ENCODE measurements around the gene UBE2O. TPM values are rescaled to one million over a fixed set of nuclear protein-coding genes. Genes with fewer than 3 reads are reported as not detected.

The UBE2O gene
- total and polyA plus RNA-seq, 2 experiments from 2014 or later = 7.1 to 17.2 TPM

DNA sequence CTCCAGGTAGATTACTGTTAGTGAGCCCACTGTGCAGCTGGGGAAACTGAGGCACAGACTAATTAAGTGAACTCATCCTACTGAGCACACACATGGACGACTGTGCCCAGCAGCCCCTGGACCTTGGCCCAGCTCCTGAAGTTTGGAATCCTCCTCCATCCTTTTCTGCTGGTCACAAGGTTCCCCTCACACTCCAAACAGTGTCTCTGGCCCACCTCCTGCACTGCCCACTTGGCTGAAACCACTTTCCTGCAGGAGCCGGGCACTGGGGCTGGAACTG is 44.7 kb upstream of the UBE2O start:
- H3K4me2 ChIP-seq (ENCODE audit: unreplicated experiment) = peak overlapping the region; percentile 40
- H3K4me3 ChIP-seq = peak overlapping the region; percentile 34
- H3K27me3 ChIP-seq (replicated peaks; ENCODE audit: insufficient read depth) = no peaks in the 10 kb centered on the region
- H4K20me1 ChIP-seq (ENCODE audit: insufficient read depth) = no peaks in the 10 kb centered on the region
- H3K36me3 ChIP-seq (ENCODE audit: low read depth) = no peaks in the 10 kb centered on the region
- H3K4me1 ChIP-seq (ENCODE audit: insufficient read depth) = peaks cover 18% of the 10 kb centered on the region
- no peak for DNase-seq
- peaks cover 6% of the 10 kb centered on the region; the same call in 1 of the 2 replicates for H3F3A ChIP-seq (ENCODE audit: insufficient read depth)
- peak overlapping the region; percentile 67 for H2AFZ ChIP-seq
- TF ChIP-seq EZH2 (IDR thresholded peaks at IDR 0.05; ENCODE audit: insufficient read depth, poor library complexity, severe bottlenecking) (no peak), EZH2phosphoT487 (IDR thresholded peaks at IDR 0.05; ENCODE audit: insufficient read depth, low read depth) (no peak)
- H3K9me2 ChIP-seq (ENCODE audit: insufficient read depth) = no peaks in the 10 kb centered on the region
- in situ Hi-C loops (cut with MboI) = loop anchor here (25.0 kb wide), 1 partner anchor 90 kb away; the partner anchor contains the start of gene ST6GALNAC2
- no peaks in the 10 kb centered on the region for H3K9me3 ChIP-seq (ENCODE audit: low read depth)
- WGBS, 2 experiments (ENCODE audit: low coverage in 1 of 2, low lambda C conversion rate in 2 of 2, missing lambda C conversion rate in 2 of 2) = 14 to 24% methylated on average over 2 of the region's 2 CpGs
- peaks cover 5% of the 10 kb centered on the region for H3K79me2 ChIP-seq (ENCODE audit: insufficient read depth)
- peak overlapping the region; percentile 57 for H3K9ac ChIP-seq
- H3K27ac ChIP-seq = peak overlapping the region; percentile 57

DNA sequence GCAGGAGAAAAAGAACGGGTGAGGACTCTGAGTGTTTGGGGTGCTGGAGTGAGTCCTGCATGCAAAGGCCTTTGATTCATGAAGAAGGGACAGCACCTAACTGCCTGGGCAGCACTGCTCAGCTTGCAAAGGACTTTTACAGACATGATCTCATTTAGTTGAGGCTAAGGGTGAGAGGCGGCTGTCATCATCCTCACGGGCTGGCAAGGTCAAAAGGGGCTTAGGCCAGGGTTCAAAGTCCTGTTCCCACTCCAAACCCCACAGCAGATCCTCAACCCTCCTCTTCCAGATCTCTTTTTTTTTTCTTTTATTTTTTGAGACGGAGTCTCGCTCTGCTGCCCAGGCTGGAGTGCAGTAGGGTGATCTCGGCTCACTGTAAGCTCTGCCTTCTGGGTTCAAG is 43.5 kb upstream of the UBE2O start:
- Histone ChIP-seq H3K79me2 (ENCODE audit: insufficient read depth) (peaks cover 5% of the 10 kb centered on the region), H3K9me3 (ENCODE audit: low read depth) (no peaks in the 10 kb centered on the region), H4K20me1 (ENCODE audit: insufficient read depth) (no peaks in the 10 kb centered on the region), H3K4me1 (ENCODE audit: insufficient read depth) (peaks cover 18% of the 10 kb centered on the region), H3K9me2 (ENCODE audit: insufficient read depth) (no peaks in the 10 kb centered on the region), H3K4me2 (ENCODE audit: unreplicated experiment) (no peak overlapping the region), H3K36me3 (ENCODE audit: low read depth) (no peaks in the 10 kb centered on the region), H3K27me3 (replicated peaks; ENCODE audit: insufficient read depth) (no peaks in the 10 kb centered on the region), H3K27ac (no peak overlapping the region), H3K9ac (no peak overlapping the region), H3F3A (ENCODE audit: insufficient read depth) (peaks cover 6% of the 10 kb centered on the region; the same call in 1 of the 2 replicates), H3K4me3 (no peak overlapping the region), H2AFZ (no peak overlapping the region)
- DNase-seq = no peak
- TF ChIP-seq EZH2phosphoT487 (IDR thresholded peaks at IDR 0.05; ENCODE audit: insufficient read depth, low read depth) = no peak
- no peak for TF ChIP-seq EZH2 (IDR thresholded peaks at IDR 0.05; ENCODE audit: insufficient read depth, poor library complexity, severe bottlenecking)
- WGBS, 2 experiments (ENCODE audit: low coverage in 1 of 2, low lambda C conversion rate in 2 of 2, missing lambda C conversion rate in 2 of 2) = 94 to 95% methylated on average over 6 of the region's 6 CpGs
- in situ Hi-C loops (cut with MboI) = loop anchor here (25.0 kb wide), 1 partner anchor 91 kb away; the partner anchor contains the start of gene ST6GALNAC2

DNA sequence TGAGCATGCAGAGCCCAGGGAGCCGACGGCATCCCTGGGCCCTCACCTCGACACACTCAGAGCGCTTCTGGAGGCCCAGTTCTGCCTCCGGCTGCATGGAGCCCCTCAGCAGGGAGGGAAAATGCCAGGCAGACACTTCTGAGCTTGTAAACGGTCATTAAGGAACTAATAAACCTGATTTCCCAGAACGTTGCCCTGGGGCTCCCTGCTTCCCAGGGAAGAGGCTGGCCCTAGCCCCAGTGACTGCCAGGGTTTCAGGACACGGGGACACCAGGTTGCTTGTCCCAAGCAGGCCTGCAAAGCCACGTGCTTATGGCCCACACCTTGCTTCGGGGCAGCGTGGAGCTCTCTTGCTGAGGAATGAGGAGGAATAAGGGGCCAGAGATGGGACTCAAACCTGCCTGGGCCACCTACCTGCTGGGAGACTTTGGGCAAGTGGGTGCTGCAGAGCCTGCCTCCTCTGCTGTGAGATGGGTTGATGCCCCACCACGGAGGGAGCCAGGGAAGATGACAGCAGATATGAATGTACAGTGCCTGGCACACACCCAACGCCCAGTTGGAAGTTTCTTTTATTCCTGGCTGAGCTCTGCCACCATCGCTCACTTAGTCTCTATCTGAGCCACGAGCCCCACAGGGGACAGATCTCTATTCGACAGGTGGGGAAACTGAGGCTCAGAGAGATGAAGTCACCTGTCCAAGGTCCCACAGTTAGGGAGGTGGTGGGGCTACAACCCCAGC is 42.9 kb upstream of the UBE2O start:
- Histone ChIP-seq H3K9ac (no peak overlapping the region), H4K20me1 (ENCODE audit: insufficient read depth) (no peaks in the 10 kb centered on the region), H3K9me2 (ENCODE audit: insufficient read depth) (no peaks in the 10 kb centered on the region), H3K27ac (no peak overlapping the region), H3K4me1 (ENCODE audit: insufficient read depth) (peaks cover 18% of the 10 kb centered on the region), H3K9me3 (ENCODE audit: low read depth) (no peaks in the 10 kb centered on the region), H3K4me2 (ENCODE audit: unreplicated experiment) (no peak overlapping the region), H3K4me3 (no peak overlapping the region), H3F3A (ENCODE audit: insufficient read depth) (peaks cover 6% of the 10 kb centered on the region; the same call in 1 of the 2 replicates), H3K27me3 (replicated peaks; ENCODE audit: insufficient read depth) (no peaks in the 10 kb centered on the region), H3K36me3 (ENCODE audit: low read depth) (no peaks in the 10 kb centered on the region), H3K79me2 (ENCODE audit: insufficient read depth) (peaks cover 5% of the 10 kb centered on the region), H2AFZ (no peak overlapping the region)
- WGBS, 2 experiments (ENCODE audit: low coverage in 1 of 2, low lambda C conversion rate in 2 of 2, missing lambda C conversion rate in 2 of 2) = 83 to 86% methylated on average over 16 of the region's 16 CpGs
- in situ Hi-C loops (cut with MboI) = loop anchor here (25.0 kb wide), 1 partner anchor 91 kb away; the partner anchor contains the start of gene ST6GALNAC2
- DNase-seq = no peak
- TF ChIP-seq EZH2 (IDR thresholded peaks at IDR 0.05; ENCODE audit: insufficient read depth, poor library complexity, severe bottlenecking) = no peak
- TF ChIP-seq EZH2phosphoT487 (IDR thresholded peaks at IDR 0.05; ENCODE audit: insufficient read depth, low read depth) = no peak

DNA sequence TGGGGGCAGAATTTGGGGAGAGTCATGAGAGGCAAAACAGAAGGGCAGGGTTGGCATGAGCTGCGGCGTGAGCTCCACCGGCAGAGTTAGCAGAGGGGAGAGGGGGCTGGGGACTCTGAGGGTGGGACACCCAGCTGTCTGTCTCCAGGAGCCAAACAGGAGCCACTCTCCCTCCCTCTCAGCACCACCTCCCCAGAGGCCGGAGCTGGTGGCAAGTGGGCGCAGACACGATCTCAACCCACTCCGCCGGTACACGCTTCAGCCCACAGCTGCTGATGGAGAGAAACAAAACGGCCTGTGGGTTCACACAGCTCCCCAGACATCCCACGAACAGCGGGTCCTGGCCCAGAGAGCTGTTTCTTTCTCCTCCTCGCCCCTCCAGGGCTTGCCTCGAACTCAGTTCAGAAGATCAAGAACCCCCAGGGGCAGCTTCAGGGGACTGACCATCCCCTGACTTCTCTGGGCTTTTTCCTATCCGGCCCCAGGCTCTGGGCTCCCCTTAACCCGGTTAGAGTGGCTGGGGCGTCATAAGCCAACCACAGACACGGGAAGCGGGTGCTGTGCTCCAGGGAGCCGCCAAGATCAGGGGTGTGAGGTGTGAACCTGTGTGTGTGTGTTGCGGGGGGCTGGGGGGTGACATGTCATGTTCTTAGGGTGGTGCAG is 40.7 kb upstream of the UBE2O start:
- Histone ChIP-seq H3K9me2 (ENCODE audit: insufficient read depth) (no peaks in the 10 kb centered on the region), H3K36me3 (ENCODE audit: low read depth) (no peaks in the 10 kb centered on the region), H3K27me3 (replicated peaks; ENCODE audit: insufficient read depth) (no peaks in the 10 kb centered on the region), H4K20me1 (ENCODE audit: insufficient read depth) (no peaks in the 10 kb centered on the region), H3K9me3 (ENCODE audit: low read depth) (no peaks in the 10 kb centered on the region), H3K9ac (peak overlapping the region; percentile 30; the same call in 1 of the 2 replicates), H3K4me1 (ENCODE audit: insufficient read depth) (peaks cover 13% of the 10 kb centered on the region), H2AFZ (no peak overlapping the region), H3F3A (ENCODE audit: insufficient read depth) (no peaks in the 10 kb centered on the region), H3K4me2 (ENCODE audit: unreplicated experiment) (no peak overlapping the region), H3K4me3 (no peak overlapping the region), H3K27ac (0 out of 2 replicates have a peak overlapping the region, but pooled peaks have one; percentile 12), H3K79me2 (ENCODE audit: insufficient read depth) (peaks cover 5% of the 10 kb centered on the region)
- WGBS, 2 experiments (ENCODE audit: low coverage in 1 of 2, low lambda C conversion rate in 2 of 2, missing lambda C conversion rate in 2 of 2) = 82 to 85% methylated on average over 20 to 21 of the region's 21 CpGs
- TF ChIP-seq EZH2 (IDR thresholded peaks at IDR 0.05; ENCODE audit: insufficient read depth, poor library complexity, severe bottlenecking) (no peak), EZH2phosphoT487 (IDR thresholded peaks at IDR 0.05; ENCODE audit: insufficient read depth, low read depth) (no peak)
- in situ Hi-C loops (cut with MboI) = loop anchor here (25.0 kb wide), 1 partner anchor 94 kb away; the partner anchor contains the start of gene ST6GALNAC2
- DNase-seq = no peak
